Subcutaneous adipose tissue (tissue), 4 donors: ENCODE data around the gene NKX6-1. TPM values are rescaled to one million over a fixed set of nuclear protein-coding genes. Genes with fewer than 3 reads are reported as not detected.

Experiments used
- total RNA-seq, 4 donors: library from RNA; depleted of rRNA; stranded (reverse); fragments of >200 nt; gene quantifications; one replicate each; pipeline ENCODE4 v1.1.0, GENCODE V29; 2016
- TF ChIP-seq, protein P1 (sequence below): fragments of 450-650 bp; IDR thresholded peaks from one replicate; pipeline ENCODE4 v1.5.1; 2016; ENCODE audit warnings: low read depth, mild to moderate bottlenecking, control low read depth, antibody characterized with exemption, moderate library complexity

The NKX6-1 gene
- total RNA-seq, 4 donors from 2014 or later, result not detected

DNA sequence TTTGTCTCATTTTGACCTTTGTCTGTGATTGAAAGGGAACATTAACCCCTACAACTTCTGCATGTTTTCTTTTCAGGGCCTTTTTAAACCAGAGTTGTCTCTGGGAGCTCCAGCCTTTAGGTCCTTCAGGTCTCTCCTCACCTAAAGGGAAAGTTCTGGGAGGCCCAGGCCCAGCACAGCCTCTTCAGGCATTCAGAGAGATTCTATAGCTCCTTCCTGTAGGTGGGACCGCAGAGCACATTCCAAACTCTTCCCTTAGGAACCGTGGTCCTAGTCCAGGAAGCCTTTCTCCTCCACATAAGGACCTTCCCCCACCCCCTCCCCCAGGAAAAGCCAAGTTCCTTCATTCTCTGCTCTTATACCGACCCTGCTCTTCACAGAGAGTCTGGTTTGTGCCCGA, 14.9 kb downstream of the NKX6-1 start:
- TF ChIP-seq, protein P1, sequence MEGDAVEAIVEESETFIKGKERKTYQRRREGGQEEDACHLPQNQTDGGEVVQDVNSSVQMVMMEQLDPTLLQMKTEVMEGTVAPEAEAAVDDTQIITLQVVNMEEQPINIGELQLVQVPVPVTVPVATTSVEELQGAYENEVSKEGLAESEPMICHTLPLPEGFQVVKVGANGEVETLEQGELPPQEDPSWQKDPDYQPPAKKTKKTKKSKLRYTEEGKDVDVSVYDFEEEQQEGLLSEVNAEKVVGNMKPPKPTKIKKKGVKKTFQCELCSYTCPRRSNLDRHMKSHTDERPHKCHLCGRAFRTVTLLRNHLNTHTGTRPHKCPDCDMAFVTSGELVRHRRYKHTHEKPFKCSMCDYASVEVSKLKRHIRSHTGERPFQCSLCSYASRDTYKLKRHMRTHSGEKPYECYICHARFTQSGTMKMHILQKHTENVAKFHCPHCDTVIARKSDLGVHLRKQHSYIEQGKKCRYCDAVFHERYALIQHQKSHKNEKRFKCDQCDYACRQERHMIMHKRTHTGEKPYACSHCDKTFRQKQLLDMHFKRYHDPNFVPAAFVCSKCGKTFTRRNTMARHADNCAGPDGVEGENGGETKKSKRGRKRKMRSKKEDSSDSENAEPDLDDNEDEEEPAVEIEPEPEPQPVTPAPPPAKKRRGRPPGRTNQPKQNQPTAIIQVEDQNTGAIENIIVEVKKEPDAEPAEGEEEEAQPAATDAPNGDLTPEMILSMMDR, result no peak

DNA sequence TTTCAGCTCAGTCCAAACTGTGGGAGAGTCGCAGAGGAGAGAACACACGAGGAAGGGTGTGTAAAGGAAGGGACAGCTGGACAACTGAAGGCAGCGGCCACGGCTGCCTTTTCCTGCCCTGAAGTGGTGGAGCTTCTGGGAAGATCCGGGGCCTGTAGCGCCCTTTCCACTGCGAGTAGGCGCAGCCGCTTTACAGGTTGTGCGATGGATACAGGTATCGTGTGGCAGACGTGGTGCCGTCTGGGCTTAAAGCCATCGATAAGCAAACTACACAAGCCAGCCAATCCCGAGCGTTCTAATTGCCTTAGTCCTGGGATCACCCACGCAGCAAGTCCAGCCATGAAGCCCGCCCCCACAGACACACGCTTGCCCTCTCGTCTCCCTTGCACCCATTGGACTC, 15.4 kb downstream of the NKX6-1 start:
- TF ChIP-seq, protein P1, result no peak

DNA sequence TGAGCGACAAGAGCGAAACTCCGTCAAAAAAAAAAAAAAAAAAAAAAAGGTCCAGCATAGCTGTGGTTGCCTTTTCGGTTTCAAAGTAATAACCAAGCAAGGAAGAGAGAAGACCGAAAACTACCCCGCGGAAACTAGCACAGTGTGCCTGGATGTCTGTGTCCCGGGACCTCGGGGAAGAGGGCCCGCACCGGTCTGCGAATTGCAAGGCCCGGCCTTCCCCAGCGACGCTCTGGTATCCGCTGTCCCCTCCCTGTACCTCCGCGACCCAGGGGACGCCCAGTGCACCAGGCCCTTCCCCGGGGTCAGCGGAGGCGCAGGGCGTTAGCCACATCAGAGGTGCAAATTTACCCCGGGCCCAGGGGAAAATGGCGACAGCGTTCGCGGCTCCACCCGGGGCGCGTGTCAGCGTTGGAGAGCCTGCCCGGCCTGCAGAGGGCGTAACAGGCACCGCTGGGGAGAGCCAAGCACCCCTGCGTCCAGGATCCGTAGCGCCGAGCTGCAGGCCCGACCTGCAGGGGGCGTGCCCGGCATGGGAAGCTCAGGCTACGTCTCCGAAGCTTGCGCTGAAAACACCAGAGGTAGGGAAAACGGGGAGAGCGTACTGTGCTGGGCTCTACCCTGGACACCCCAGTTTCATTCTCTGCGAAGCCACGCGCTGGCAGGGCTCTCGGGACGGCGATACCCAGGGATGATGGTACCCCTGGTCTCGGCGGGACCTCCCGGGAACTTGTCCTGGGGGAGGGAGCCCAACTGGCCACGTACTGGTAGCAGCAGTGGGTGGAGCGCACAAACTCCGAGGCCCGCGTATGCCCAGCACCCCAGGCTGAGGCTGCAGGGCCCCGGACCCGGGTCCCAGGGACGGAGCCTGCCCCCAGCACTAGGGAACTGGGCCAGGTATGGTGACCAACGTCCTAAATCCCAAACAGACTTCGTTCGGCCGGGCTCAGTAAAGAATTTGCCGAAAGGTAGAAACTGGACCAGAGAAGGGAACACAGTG, 16.2 kb downstream of the NKX6-1 start:
- TF ChIP-seq, protein P1, result no peak

DNA sequence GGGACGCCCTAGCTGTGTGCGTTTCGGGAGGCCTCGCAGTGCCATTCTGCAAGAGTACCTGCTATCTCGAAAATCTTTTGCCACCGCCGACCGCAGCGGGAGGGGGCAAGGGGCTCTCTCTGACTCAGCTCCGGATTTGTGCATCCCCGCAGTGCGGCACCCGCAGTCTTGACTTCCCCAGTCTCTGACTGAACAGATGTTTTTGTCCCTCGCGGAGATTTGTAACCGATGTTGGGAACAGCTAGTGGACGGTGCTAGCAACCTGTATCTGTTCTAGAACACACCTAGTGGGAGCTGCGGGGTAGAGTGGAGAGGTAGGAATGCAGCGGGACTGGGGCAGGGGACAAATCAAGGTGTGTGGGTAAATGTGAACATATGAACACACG, 17.2 kb downstream of the NKX6-1 start:
- TF ChIP-seq, protein P1, result no peak

DNA sequence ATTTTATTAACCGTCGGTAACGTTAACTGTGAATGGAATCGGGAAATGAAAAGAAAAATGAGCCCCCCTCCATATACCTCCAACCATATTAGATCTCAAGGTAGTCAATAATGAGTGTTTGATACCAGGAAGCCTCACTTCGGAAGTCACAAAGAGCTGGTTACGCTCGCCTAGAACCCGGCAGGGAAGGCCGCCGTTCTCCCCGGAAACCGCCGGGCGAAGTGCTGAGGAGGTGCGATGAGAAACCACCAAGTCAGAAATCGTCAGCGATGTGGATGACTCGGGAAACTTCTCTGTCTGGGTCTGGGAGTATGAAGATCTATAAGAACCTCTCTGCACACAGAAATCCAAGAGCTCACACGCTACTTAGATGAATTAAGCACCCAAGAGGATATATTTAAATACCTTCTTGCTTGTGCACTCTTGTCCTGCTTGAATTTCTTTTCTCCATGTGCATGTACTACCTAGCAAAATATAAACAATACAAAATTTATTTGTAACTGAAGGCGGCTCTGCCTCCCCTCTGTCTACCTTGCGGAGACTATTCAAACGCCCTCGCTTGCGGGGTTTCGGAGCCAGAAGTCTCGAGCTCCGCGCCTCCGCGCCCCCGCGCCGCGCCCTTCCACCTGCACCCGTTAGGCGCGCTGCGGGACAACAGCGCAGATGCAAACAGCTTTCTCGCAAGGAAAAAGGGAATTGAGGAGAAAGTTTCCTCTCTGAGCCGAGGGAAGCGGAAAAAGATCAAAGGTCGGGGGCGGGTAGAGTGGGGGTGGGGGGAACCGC, 17.8 kb downstream of the NKX6-1 start:
- TF ChIP-seq, protein P1, result no peak

DNA sequence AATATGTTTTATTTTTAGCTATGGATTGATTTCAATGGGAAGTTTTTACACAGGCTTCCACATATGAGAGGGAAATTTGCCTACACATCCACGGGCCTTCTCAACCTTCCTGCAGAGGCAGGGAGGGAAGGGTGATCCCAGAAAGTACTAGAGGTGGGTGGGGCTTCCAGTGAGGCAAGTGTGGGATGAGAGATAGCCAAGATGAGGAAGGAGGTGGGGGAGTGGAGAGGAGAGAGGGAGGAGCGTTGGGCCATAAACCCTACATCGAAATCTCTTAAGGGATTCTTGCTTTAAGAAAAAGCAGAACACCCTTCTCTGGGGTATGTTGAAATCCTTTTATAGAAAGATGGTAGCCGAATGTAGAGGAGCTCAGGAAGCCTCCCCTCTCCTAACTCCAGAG, 19.0 kb downstream of the NKX6-1 start:
- TF ChIP-seq, protein P1, result no peak

DNA sequence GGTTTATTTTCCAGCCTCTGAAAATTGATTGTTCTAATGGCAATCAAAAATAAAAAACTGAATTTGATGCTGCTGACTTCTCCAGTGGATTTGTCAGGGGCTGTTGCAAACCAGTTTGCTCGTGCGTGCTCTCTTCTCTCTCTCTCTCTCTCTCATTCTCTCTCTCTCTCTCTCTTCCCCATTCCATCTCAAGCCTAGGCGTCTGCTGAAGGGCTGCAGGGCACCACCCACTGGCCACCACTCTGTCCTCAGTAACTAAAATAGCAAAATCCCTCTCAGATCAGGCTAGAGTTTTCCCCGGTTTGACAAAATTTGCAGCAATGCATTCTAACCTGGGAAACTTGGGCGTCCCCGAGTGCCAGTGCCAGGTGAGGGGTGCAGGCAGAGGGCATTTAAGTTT, 19.4 kb downstream of the NKX6-1 start:
- TF ChIP-seq, protein P1, result no peak
